Measurements from ENCODE around the gene CSTPP1. TPM values are rescaled to one million over a fixed set of nuclear protein-coding genes. Genes with fewer than 3 reads are reported as not detected.
"Not testable (repeated sequence)": the region's sequence is repeated elsewhere in the genome, so short reads cannot be mapped to it uniquely, and the experiment has no call there.

CSTPP1 gene
- total and polyA plus RNA-seq, 2 donors: 20.7 to 20.9 TPM

GRCh38 chr11:46976182-46976854 is 39.8 kb downstream of the CSTPP1 start:
- Histone ChIP-seq H3K27ac (ENCODE audit: low read depth) (no peak overlapping the region), H3K4me1 (ENCODE audit: insufficient read depth) (peaks cover 2% of the 10 kb centered on the region), H3K4me3 (ENCODE audit: low read depth, low read length) (no peak overlapping the region), H3K36me3 (ENCODE audit: insufficient read depth) (peaks cover 2% of the 10 kb centered on the region)
- 88% methylated on average over 5 of the region's 5 CpGs for WGBS
- no peak for DNase-seq (ENCODE audit: extremely low spot score)

- DNase-seq (ENCODE audit: extremely low spot score): no peak
- Histone ChIP-seq H3K4me1 (ENCODE audit: insufficient read depth) (peaks cover 2% of the 10 kb centered on the region), H3K27ac (ENCODE audit: low read depth) (no peak overlapping the region), H3K4me3 (ENCODE audit: low read depth, low read length) (no peak overlapping the region), H3K36me3 (ENCODE audit: insufficient read depth) (peaks cover 2% of the 10 kb centered on the region)
- 70% methylated on average over 7 of the region's 7 CpGs for WGBS
Measured at GRCh38 chr11:46977038-46977813, 40.7 kb downstream of the CSTPP1 start.

- no peak for DNase-seq (ENCODE audit: extremely low spot score)
- peaks cover 2% of the 10 kb centered on the region for H3K36me3 ChIP-seq (ENCODE audit: insufficient read depth)
- H3K4me3 ChIP-seq (ENCODE audit: low read depth, low read length): no peak overlapping the region
- H3K4me1 ChIP-seq (ENCODE audit: insufficient read depth): peaks cover 2% of the 10 kb centered on the region
- H3K27ac ChIP-seq (ENCODE audit: low read depth): no peak overlapping the region
- WGBS: 64% methylated on average over 1 of the region's 1 CpG
Measured at GRCh38 chr11:46978005-46978491, 41.5 kb downstream of the CSTPP1 start.

- Histone ChIP-seq H3K4me3 (ENCODE audit: low read depth, low read length) (no peak overlapping the region), H3K36me3 (ENCODE audit: insufficient read depth) (peaks cover 2% of the 10 kb centered on the region), H3K27ac (ENCODE audit: low read depth) (no peak overlapping the region), H3K4me1 (ENCODE audit: insufficient read depth) (peaks cover 2% of the 10 kb centered on the region)
- WGBS: 88% methylated on average over 5 of the region's 5 CpGs
- no peak for DNase-seq (ENCODE audit: extremely low spot score)
Measured at GRCh38 chr11:46979358-46979757, 42.8 kb downstream of the CSTPP1 start.

- Histone ChIP-seq H3K36me3 (ENCODE audit: insufficient read depth) (peaks cover 2% of the 10 kb centered on the region), H3K4me3 (ENCODE audit: low read depth, low read length) (no peak overlapping the region), H3K4me1 (ENCODE audit: insufficient read depth) (peaks cover 2% of the 10 kb centered on the region), H3K27ac (ENCODE audit: low read depth) (no peak overlapping the region)
- 94% methylated on average over 3 of the region's 3 CpGs for WGBS
- no peak for DNase-seq (ENCODE audit: extremely low spot score)
Measured at GRCh38 chr11:46981436-46981835, 44.9 kb downstream of the CSTPP1 start.

GRCh38 chr11:46982797-46983452 is 46.4 kb downstream of the CSTPP1 start:
- 94% methylated on average over 2 of the region's 2 CpGs for WGBS

DNA sequence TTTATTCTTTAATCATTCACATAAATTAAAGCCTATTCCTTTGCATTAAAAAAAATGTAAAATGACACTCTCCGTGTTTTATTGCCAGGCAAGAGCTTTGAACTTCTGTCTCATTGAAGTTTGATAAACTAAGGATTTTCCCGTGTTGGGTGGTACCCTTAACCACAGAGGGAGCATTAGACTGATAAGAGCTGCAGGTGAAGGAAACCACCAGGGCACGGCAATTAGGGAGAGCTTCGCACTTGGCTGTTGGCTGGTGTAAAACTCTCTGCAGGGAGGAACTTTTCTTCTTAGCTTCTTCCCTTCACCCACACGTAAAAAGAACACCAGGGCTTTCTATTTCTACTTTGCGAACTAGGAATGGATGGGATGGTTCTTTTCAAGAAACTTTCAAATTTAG is 47.0 kb downstream of the CSTPP1 start:
- peaks cover 2% of the 10 kb centered on the region for H3K36me3 ChIP-seq (ENCODE audit: insufficient read depth)
- 81% methylated on average over 6 of the region's 6 CpGs for WGBS

More at GRCh38 chr11:46982797-46983452, 46.4 kb downstream of the CSTPP1 start:
- Histone ChIP-seq H3K27ac (ENCODE audit: low read depth) (no peak overlapping the region), H3K36me3 (ENCODE audit: insufficient read depth) (peaks cover 2% of the 10 kb centered on the region), H3K4me1 (ENCODE audit: insufficient read depth) (no peaks in the 10 kb centered on the region), H3K4me3 (ENCODE audit: low read depth, low read length) (no peak overlapping the region)
- DNase-seq (ENCODE audit: extremely low spot score): no peak

GRCh38 chr11:46984548-46984947 is 48.0 kb downstream of the CSTPP1 start:
- WGBS: 73% methylated on average over 2 of the region's 2 CpGs
- H3K27ac ChIP-seq (ENCODE audit: low read depth): no peak overlapping the region
- H3K36me3 ChIP-seq (ENCODE audit: insufficient read depth): no peaks in the 10 kb centered on the region
- no peaks in the 10 kb centered on the region for H3K4me1 ChIP-seq (ENCODE audit: insufficient read depth)
- no peak for DNase-seq (ENCODE audit: extremely low spot score)
- no peak overlapping the region for H3K4me3 ChIP-seq (ENCODE audit: low read depth, low read length)

More for the DNA sequence above, 47.0 kb downstream of the CSTPP1 start:
- no peaks in the 10 kb centered on the region for H3K4me1 ChIP-seq (ENCODE audit: insufficient read depth)
- H3K27ac ChIP-seq (ENCODE audit: low read depth): no peak overlapping the region
- H3K4me3 ChIP-seq (ENCODE audit: low read depth, low read length): no peak overlapping the region
- no peak for DNase-seq (ENCODE audit: extremely low spot score)

- Histone ChIP-seq H3K4me3 (ENCODE audit: low read depth, low read length) (no peak overlapping the region), H3K27ac (ENCODE audit: low read depth) (no peak overlapping the region), H3K36me3 (ENCODE audit: insufficient read depth) (no peaks in the 10 kb centered on the region), H3K4me1 (ENCODE audit: insufficient read depth) (no peaks in the 10 kb centered on the region)
- 66% methylated on average over 4 of the region's 4 CpGs for WGBS
- DNase-seq (ENCODE audit: extremely low spot score): no peak
Measured at GRCh38 chr11:46984987-46985386, 48.4 kb downstream of the CSTPP1 start.

DNA sequence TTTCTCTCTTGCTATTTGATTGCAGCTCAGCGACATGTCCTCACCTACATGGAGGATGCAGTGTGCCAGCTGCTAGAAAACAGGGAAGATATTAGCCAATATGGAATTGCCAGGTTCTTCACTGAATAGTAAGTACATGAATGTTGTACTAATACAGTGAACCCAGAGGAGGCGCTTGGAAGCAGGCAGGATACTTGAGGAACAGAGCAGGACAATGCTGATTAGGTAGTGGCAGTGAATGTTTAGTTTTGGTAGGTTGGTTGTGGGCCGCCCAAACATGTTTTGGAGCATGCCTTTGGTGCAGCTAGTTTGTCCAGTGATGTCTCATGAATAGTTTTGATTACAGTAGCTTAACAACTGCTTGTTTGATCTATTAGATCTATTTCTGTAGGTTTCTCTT is 50.6 kb downstream of the CSTPP1 start:
- Histone ChIP-seq H3K36me3 (ENCODE audit: insufficient read depth) (no peaks in the 10 kb centered on the region), H3K4me1 (ENCODE audit: insufficient read depth) (no peaks in the 10 kb centered on the region), H3K27ac (ENCODE audit: low read depth) (no peak overlapping the region), H3K4me3 (ENCODE audit: low read depth, low read length) (no peak overlapping the region)
- DNase-seq (ENCODE audit: extremely low spot score): no peak
- 95% methylated on average over 3 of the region's 3 CpGs for WGBS

GRCh38 chr11:46989810-46990487 is 53.4 kb downstream of the CSTPP1 start:
- 95% methylated on average over 1 of the region's 1 CpG for WGBS
- not testable (repeated sequence) for DNase-seq (ENCODE audit: extremely low spot score); H3K4me3 ChIP-seq (ENCODE audit: low read depth, low read length); H3K27ac ChIP-seq (ENCODE audit: low read depth); H3K4me1 ChIP-seq (ENCODE audit: insufficient read depth); H3K36me3 ChIP-seq (ENCODE audit: insufficient read depth)

DNA sequence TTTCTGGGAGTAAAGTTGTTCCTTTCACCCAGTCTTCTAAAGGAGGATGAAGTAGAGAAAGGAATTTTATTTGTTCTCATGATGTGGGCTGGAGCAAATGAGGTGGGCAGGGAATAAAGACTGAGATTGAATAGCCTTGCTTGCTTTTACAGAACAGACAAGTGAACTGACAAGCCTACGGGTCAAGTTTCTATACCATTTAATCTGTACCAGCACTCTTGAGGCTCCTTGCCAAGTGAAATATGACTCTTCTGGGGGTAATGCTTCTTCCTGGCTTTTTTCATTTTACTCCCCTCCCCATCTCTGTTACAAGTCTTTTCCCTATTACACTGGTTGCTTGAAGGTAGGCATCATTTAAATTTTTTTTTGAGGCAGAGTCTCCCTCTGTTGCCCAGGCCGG is 54.8 kb downstream of the CSTPP1 start:
- no peaks in the 10 kb centered on the region for H3K4me1 ChIP-seq (ENCODE audit: insufficient read depth)
- no peak overlapping the region for H3K27ac ChIP-seq (ENCODE audit: low read depth)
- no peak overlapping the region for H3K4me3 ChIP-seq (ENCODE audit: low read depth, low read length)
- WGBS: 90% methylated on average over 2 of the region's 2 CpGs
- no peaks in the 10 kb centered on the region for H3K36me3 ChIP-seq (ENCODE audit: insufficient read depth)
- DNase-seq (ENCODE audit: extremely low spot score): no peak

DNA sequence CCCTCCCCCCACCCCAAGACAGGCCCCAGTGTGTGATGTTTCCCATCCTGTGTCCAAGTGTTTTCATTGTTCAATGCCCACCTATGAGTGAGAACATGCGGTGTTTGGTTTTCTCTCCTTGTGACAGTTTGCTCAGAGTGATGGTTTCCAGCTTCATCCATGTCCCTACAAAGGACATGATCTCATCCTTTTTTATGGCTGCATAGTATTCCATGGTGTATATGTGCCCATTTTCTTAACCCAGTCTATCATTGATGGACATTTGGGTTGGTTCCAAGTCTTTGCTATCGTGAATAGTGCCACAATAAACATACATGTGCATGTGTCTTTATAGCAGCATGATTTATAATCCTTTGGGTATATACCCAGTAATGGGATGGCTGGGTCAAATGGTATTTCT is 55.8 kb downstream of the CSTPP1 start:
- not testable (repeated sequence) for DNase-seq (ENCODE audit: extremely low spot score); H3K36me3 ChIP-seq (ENCODE audit: insufficient read depth); H3K27ac ChIP-seq (ENCODE audit: low read depth); H3K4me3 ChIP-seq (ENCODE audit: low read depth, low read length); H3K4me1 ChIP-seq (ENCODE audit: insufficient read depth)
- 96% methylated on average over 2 of the region's 2 CpGs for WGBS
